Esophagus squamous epithelium (tissue), 5 donors: Measurements from ENCODE around the gene OGG1. TPM values are rescaled to one million over a fixed set of nuclear protein-coding genes. Genes with fewer than 3 reads are reported as not detected.

Experiments
- DNase-seq: peaks from one replicate; lab custom pipeline; 2025; lab: John Stamatoyannopoulos, UW
- H3K27ac ChIP-seq, 4 donors: fragments of 200-600 bp; sonication (generic); one replicate each; pipeline ENCODE4 v1.5.1; 2016 to 2019; ENCODE audit warnings: mild to moderate bottlenecking in 1 of 4
- H3K27me3 ChIP-seq, 4 donors: fragments of 200-600 bp; sonication (generic); 1 replicate in 3 of 4; 2 replicates in 1 of 4; pipeline versions ENCODE4 v1.5.1 to v1.6.0; 2017 to 2021; ENCODE audit warnings: antibody characterized with exemption in 1 of 4
- H3K36me3 ChIP-seq, 3 donors: fragments of 200-600 bp; sonication (generic); one replicate each; pipeline ENCODE4 v1.5.1; 2016 to 2019
- H3K4me1 ChIP-seq, 3 donors: fragments of 200-600 bp; sonication (generic); one replicate each; pipeline ENCODE4 v1.5.1; 2017 to 2019
- H3K4me3 ChIP-seq, 4 donors: fragments of 200-600 bp; sonication (generic); 1 replicate in 3 of 4; 2 replicates in 1 of 4; pipeline ENCODE4 v1.5.1; 2016 to 2019; ENCODE audit warnings: mild to moderate bottlenecking in 2 of 4, moderate library complexity in 1 of 4
- H3K9me3 ChIP-seq, 3 donors: fragments of 200-600 bp; sonication (generic); one replicate each; pipeline ENCODE4 v1.5.1; 2016 to 2019
- CTCF ChIP-seq, 6 experiments: fragments of 450-650 bp in 4 of 6; fragments of 200-600 bp in 2 of 6; sonication (generic) in 2 of 6; IDR thresholded peaks; one replicate each; pipeline ENCODE4 v1.5.1; 2016 to 2019; ENCODE audit warnings: antibody characterized with exemption in 6 of 6, mild to moderate bottlenecking in 4 of 6, moderate library complexity in 4 of 6
- POLR2A ChIP-seq, 4 donors: fragments of 450-650 bp; IDR thresholded peaks; one replicate each; pipeline ENCODE4 v1.6.1; 2017; ENCODE audit warnings: antibody characterized with exemption in 4 of 4, mild to moderate bottlenecking in 4 of 4, moderate library complexity in 3 of 4
- WGBS, 2 donors: methylation state at CpG; one replicate each; pipeline ENCODE4 v1.1.5; 2018; 5-methylcytosine and 5-hydroxymethylcytosine counted together
- intact Hi-C: fragments of 100-400 bp; cut with DNase I; formaldehyde crosslinking; loops from one replicate; pipeline ENCODE4 v1.15.0; 2022
- total RNA-seq, 4 donors: library from RNA; depleted of rRNA; stranded (reverse); fragments of >200 nt; gene quantifications; one replicate each; pipeline ENCODE4 v1.1.0, GENCODE V29; 2016
- donor health status: DM: yes; HTN: yes; CAD: no.

OGG1 gene
- total RNA-seq, 4 donors from 2014 or later, result 9.5 to 20.6 (median 10.5) TPM

GRCh38 chr3:9727743-9728142 is 22.0 kb upstream of the OGG1 start:
- intact Hi-C loops, result no loop called here
- H3K27me3 ChIP-seq, result no peaks in the 10 kb centered on the region
- no peak overlapping the region for H3K4me3 ChIP-seq
- H3K9me3 ChIP-seq, result no peaks in the 10 kb centered on the region
- H3K27ac ChIP-seq, result no peak overlapping the region
- TF ChIP-seq POLR2A (IDR thresholded peaks at IDR 0.05) (no peak), CTCF (IDR thresholded peaks at IDR 0.05) (no peak)
- DNase-seq, result no peak
- peaks cover 6 to 16% (median 8%) of the 10 kb centered on the region in 3 donors for H3K4me1 ChIP-seq
- WGBS, 2 donors, result 84 to 88% methylated on average over 2 of the region's 2 CpGs
- H3K36me3 ChIP-seq, result no peaks in the 10 kb centered on the region

- Histone ChIP-seq H3K4me3 (no peak overlapping the region), H3K9me3 (no peaks in the 10 kb centered on the region), H3K36me3 (peaks cover 0 to 7% (median 0%) of the 10 kb centered on the region in 3 donors), H3K27ac (no peak overlapping the region), H3K4me1 (peaks cover 14 to 33% (median 20%) of the 10 kb centered on the region in 3 donors), H3K27me3 (no peaks in the 10 kb centered on the region)
- no peak for DNase-seq
- TF ChIP-seq POLR2A (IDR thresholded peaks at IDR 0.05) (no peak), CTCF (IDR thresholded peaks at IDR 0.05) (no peak)
- intact Hi-C loops, result no loop called here
- 86 to 88% methylated on average over 4 to 9 of the region's 10 CpGs for WGBS, 2 donors
Measured at GRCh38 chr3:9729419-9729818, 20.3 kb upstream of the OGG1 start.

- Histone ChIP-seq H3K36me3 (peaks cover 0 to 20% (median 8%) of the 10 kb centered on the region in 3 donors), H3K9me3 (no peaks in the 10 kb centered on the region), H3K4me1 (peaks cover 14 to 42% (median 20%) of the 10 kb centered on the region in 3 donors), H3K4me3 (peak overlapping the region; percentile 69 to 100 (median 75)), H3K27ac (peak overlapping the region; percentile 91 to 98 (median 94)), H3K27me3 (no peaks in the 10 kb centered on the region)
- WGBS, 2 donors, result 1% methylated on average over 16 of the region's 17 CpGs
- DNase-seq, result no peak
- intact Hi-C loops, result no loop called here
- TF ChIP-seq CTCF (IDR thresholded peaks at IDR 0.05) (no peak), POLR2A (IDR thresholded peaks at IDR 0.05) (no peak)
Measured at GRCh38 chr3:9730657-9731205, 19.0 kb upstream of the OGG1 start.

- H3K36me3 ChIP-seq, result peaks cover 0 to 27% (median 12%) of the 10 kb centered on the region in 3 donors
- peak within 1 kb of the TSS; percentile 69 to 100 (median 75) for H3K4me3 ChIP-seq
- DNase-seq, result peak; percentile 96
- H3K9me3 ChIP-seq, result no peaks in the 10 kb centered on the region
- intact Hi-C loops, result no loop called here
- peaks cover 14 to 42% (median 20%) of the 10 kb centered on the region in 3 donors for H3K4me1 ChIP-seq
- WGBS, 2 donors, result 0 to 4% methylated on average over 4 to 12 of the region's 88 CpGs
- peak within 1 kb of the TSS; percentile 91 to 98 (median 94) for H3K27ac ChIP-seq
- TF ChIP-seq CTCF (IDR thresholded peaks at IDR 0.05), result peak in 2 of 6 experiments; percentile 6 to 21
- TF ChIP-seq POLR2A (IDR thresholded peaks at IDR 0.05), result peak in 2 of 4 donors; percentile 42 to 57
- H3K27me3 ChIP-seq, result no peaks in the 10 kb centered on the region
Measured at GRCh38 chr3:9731206-9732079, 18.3 kb upstream of the OGG1 start, which contains the start of gene BRPF1. BRPF1 (plus strand) TSS chr3:9731735; CDS start chr3:9734141, 2,406 bp downstream.
